BJ (cell line): ENCODE measurements around the gene SFMBT1. TPM values are rescaled to one million over a fixed set of nuclear protein-coding genes. Genes with fewer than 3 reads are reported as not detected.
A peak's percentile ranks its signal among the peaks of the same experiment; 100 is the strongest.

Source experiments
- CTCF ChIA-PET: fragments of 350-600 bp; formaldehyde crosslinking; extraction: SDS; loops from one replicate; lab custom pipeline; 2021; ENCODE audit warnings: antibody characterized with exemption, inconsistent platforms; lab: Yijun Ruan, JAX
- POLR2A ChIA-PET: fragments of 300-600 bp; sonication (Branson Sonifier 250); formaldehyde crosslinking; extraction: SDS; loops from one replicate; lab custom pipeline; 2021; ENCODE audit warnings: antibody characterized with exemption; lab: Charles Lee
- DNase-seq: peaks from one replicate; pipeline ENCODE4 v3.0.0-alpha.2; 2011; ENCODE audit warnings: low read depth
- H3K27me3 ChIP-seq: 2 replicates; pipeline ENCODE4 v1.6.0; 2011; ENCODE audit warnings: low read length; ENCODE audit not compliant: control insufficient read depth, insufficient read depth
- H3K36me3 ChIP-seq: 2 replicates; pipeline ENCODE4 v1.5.1; 2011; ENCODE audit warnings: low read length; ENCODE audit not compliant: control insufficient read depth, insufficient read depth
- H3K4me3 ChIP-seq: 2 replicates; pipeline ENCODE4 v1.5.1; 2011; ENCODE audit warnings: low read depth, mild to moderate bottlenecking, control low read depth, low read length
- CTCF ChIP-seq: IDR thresholded peaks from 2 replicates; pipeline ENCODE4 v1.5.1; 2011; ENCODE audit warnings: low read depth, mild to moderate bottlenecking, control low read depth, inconsistent platforms, low read length, moderate library complexity; ENCODE audit not compliant: insufficient read depth
- polyA plus RNA-seq: library from polyadenylated mRNA; depleted of rRNA; stranded (reverse); fragments of >200 nt; gene quantifications from 2 replicates; pipeline ENCODE4 v1.2.3, GENCODE V29; 2011

SFMBT1 gene
- polyA plus RNA-seq, 1 experiment = 2.1 TPM

- Histone ChIP-seq H3K27me3 (peaks cover 2% of the 10 kb centered on the region; the same call in 1 of the 2 replicates), H3K36me3 (no peaks in the 10 kb centered on the region), H3K4me3 (peak overlapping the region; percentile 52)
- no peak for TF ChIP-seq CTCF
- ChIA-PET CTCF (interaction anchor here (0.6 to 1.4 kb wide), 4 partner anchors 12 to 395 kb away, joined by 3 to 5 read pairs (median 4); no protein-coding TSS in a partner anchor), POLR2A (no interaction called here)
- DNase-seq = no peak
Measured at GRCh38 chr3:53073553-53074365, 27.9 kb upstream of the SFMBT1 start.

GRCh38 chr3:53072653-53073552 lies 27.0 kb upstream of the SFMBT1 start:
- TF ChIP-seq CTCF = peak; percentile 97
- no peaks in the 10 kb centered on the region for H3K36me3 ChIP-seq
- ChIA-PET CTCF (interaction anchor here (0.5 to 1.8 kb wide), 7 partner anchors 13 to 773 kb away, joined by 3 to 4 read pairs (median 3); no protein-coding TSS in a partner anchor), POLR2A (no interaction called here)
- peak overlapping the region; percentile 52 for H3K4me3 ChIP-seq
- no peak for DNase-seq
- H3K27me3 ChIP-seq = peaks cover 2% of the 10 kb centered on the region; the same call in 1 of the 2 replicates

GRCh38 chr3:53071882-53072431 lies 26.1 kb upstream of the SFMBT1 start:
- Histone ChIP-seq H3K4me3 (no peak overlapping the region), H3K27me3 (peaks cover 2% of the 10 kb centered on the region; the same call in 1 of the 2 replicates), H3K36me3 (no peaks in the 10 kb centered on the region)
- TF ChIP-seq CTCF = no peak
- ChIA-PET CTCF (interaction anchor here (1.1 to 1.8 kb wide), 8 partner anchors 14 to 330 kb away, joined by 3 to 5 read pairs (median 4); no protein-coding TSS in a partner anchor), POLR2A (no interaction called here)
- no peak for DNase-seq

GRCh38 chr3:53069422-53070068 lies 23.7 kb upstream of the SFMBT1 start:
- ChIA-PET POLR2A (no interaction called here), CTCF (interaction anchor here (0.9 to 1.0 kb wide), 2 partner anchors 15 to 217 kb away, joined by 3 to 4 read pairs; no protein-coding TSS in a partner anchor)
- Histone ChIP-seq H3K4me3 (no peak overlapping the region), H3K36me3 (no peaks in the 10 kb centered on the region), H3K27me3 (peaks cover 4% of the 10 kb centered on the region; the same call in 1 of the 2 replicates)
- no peak for DNase-seq
- no peak for TF ChIP-seq CTCF
